DOHH2 (cell line): Measurements from ENCODE around the gene PADI4.

Source experiments
- CTCF ChIP-seq: fragments of 200-600 bp; sonication (generic); IDR thresholded peaks from one replicate; pipeline ENCODE4 v1.5.1; 2014; ENCODE audit warnings: antibody characterized with exemption, mild to moderate bottlenecking, low read depth, low read length; ENCODE audit not compliant: poor library complexity, severe bottlenecking
- EZH2phosphoT487 ChIP-seq: fragments of 200-600 bp; sonication (generic); IDR thresholded peaks from 2 replicates; pipeline ENCODE4 v1.6.1; 2017; ENCODE audit warnings: borderline replicate concordance, mild to moderate bottlenecking, antibody characterized with exemption, low read length, moderate library complexity, mixed read lengths

GRCh38 chr1:17260264-17260663 is 47.7 kb upstream of the PADI4 start:
- TF ChIP-seq CTCF, result no peak
- no peak for TF ChIP-seq EZH2phosphoT487
